K562 (cell line): Measurements from ENCODE around the gene NXN. TPM values are rescaled to one million over a fixed set of nuclear protein-coding genes. Genes with fewer than 3 reads are reported as not detected.

Experiments used
- KLF6 ChIP-seq: fragments of 250-450 bp; sonication (Bioruptor Pico); IDR thresholded peaks from 2 replicates; pipeline ENCODE4 v1.4.0; 2020; ENCODE audit warnings: mild to moderate bottlenecking, moderate library complexity, borderline replicate concordance
- NFRKB ChIP-seq: fragments of 450-650 bp; IDR thresholded peaks from 2 replicates; pipeline ENCODE4 v1.6.1; 2016; ENCODE audit warnings: low read depth
- polyA plus RNA-seq, 8 experiments: library from polyadenylated mRNA; depleted of rRNA in 4 of 8; stranded (reverse) in 5 of 8; unstranded in 3 of 8; fragments of >200 nt; fragmentation: Nextera tagmentation in 2 of 8; fragmentation: Illumina TruSeq in 1 of 8; extraction: Ambion mirVana in 2 of 8; extraction: Trizol in 1 of 8; gene quantifications; 2 replicates each; pipeline versions ENCODE4 v1.2.1 to v1.2.3, GENCODE V29; 2011 to 2014; ENCODE audit warnings: inconsistent platforms in 1 of 8, missing spikeins in 1 of 8
- total RNA-seq, 7 experiments: library from RNA; depleted of rRNA in 6 of 7; stranded (reverse); fragments of >200 nt in 6 of 7; fragmentation: Illumina TruSeq in 2 of 7; extraction: Trizol in 2 of 7; gene quantifications; 2 replicates each; pipeline versions ENCODE4 v1.2.1 to v1.2.3, GENCODE V29; 2011 to 2021; ENCODE audit warnings: low replicate concordance in 1 of 7
- TF ChIP-seq, protein P1 (sequence below), 2 experiments: fragments of 450-650 bp; IDR thresholded peaks; 2 replicates each; pipeline ENCODE4 v1.6.1; 2018; ENCODE audit warnings: mild to moderate bottlenecking in 2 of 2, low read depth in 1 of 2; ENCODE audit not compliant: partially characterized antibody in 2 of 2
- TF ChIP-seq, protein P2 (sequence below): fragments of 250-450 bp; sonication (Bioruptor Pico); IDR thresholded peaks from 2 replicates; pipeline ENCODE4 v1.5.0; 2021

NXN gene
- total and polyA plus RNA-seq, 9 of the 15 experiments (the other 6 are each of a cell fraction or from before 2014, with no cell fraction given) = 0.08 to 0.39 (median 0.29) TPM; not detected in 5

DNA sequence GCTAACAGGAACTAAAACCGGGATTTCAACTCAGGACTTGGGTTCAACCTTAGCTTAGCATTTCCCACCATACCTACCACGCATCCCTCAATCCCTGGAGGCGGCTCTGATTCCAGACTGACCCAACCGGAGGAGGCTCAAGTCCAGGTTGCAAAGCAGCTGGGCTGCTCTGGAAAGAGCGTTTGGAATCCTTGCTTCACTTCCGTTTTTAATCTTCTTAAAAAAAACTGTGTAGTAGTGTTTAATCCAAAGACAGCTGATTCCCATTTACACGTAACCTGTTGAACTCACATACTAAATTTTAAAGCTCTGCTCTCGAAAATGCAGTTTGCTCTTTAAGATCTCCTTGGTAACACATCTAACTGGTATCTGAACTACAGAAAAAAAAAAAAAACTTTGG is 50.0 kb downstream of the NXN start (continued):
- TF ChIP-seq, protein P1, sequence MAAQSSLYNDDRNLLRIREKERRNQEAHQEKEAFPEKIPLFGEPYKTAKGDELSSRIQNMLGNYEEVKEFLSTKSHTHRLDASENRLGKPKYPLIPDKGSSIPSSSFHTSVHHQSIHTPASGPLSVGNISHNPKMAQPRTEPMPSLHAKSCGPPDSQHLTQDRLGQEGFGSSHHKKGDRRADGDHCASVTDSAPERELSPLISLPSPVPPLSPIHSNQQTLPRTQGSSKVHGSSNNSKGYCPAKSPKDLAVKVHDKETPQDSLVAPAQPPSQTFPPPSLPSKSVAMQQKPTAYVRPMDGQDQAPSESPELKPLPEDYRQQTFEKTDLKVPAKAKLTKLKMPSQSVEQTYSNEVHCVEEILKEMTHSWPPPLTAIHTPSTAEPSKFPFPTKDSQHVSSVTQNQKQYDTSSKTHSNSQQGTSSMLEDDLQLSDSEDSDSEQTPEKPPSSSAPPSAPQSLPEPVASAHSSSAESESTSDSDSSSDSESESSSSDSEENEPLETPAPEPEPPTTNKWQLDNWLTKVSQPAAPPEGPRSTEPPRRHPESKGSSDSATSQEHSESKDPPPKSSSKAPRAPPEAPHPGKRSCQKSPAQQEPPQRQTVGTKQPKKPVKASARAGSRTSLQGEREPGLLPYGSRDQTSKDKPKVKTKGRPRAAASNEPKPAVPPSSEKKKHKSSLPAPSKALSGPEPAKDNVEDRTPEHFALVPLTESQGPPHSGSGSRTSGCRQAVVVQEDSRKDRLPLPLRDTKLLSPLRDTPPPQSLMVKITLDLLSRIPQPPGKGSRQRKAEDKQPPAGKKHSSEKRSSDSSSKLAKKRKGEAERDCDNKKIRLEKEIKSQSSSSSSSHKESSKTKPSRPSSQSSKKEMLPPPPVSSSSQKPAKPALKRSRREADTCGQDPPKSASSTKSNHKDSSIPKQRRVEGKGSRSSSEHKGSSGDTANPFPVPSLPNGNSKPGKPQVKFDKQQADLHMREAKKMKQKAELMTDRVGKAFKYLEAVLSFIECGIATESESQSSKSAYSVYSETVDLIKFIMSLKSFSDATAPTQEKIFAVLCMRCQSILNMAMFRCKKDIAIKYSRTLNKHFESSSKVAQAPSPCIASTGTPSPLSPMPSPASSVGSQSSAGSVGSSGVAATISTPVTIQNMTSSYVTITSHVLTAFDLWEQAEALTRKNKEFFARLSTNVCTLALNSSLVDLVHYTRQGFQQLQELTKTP (IDR thresholded peaks at IDR 0.05; ENCODE audit: low read depth in 1 of 2, partially characterized antibody in 2 of 2) = no peak
- TF ChIP-seq NFRKB = no peak
- TF ChIP-seq KLF6 (CRISPR knock-in tag) = no peak
- TF ChIP-seq, protein P2, sequence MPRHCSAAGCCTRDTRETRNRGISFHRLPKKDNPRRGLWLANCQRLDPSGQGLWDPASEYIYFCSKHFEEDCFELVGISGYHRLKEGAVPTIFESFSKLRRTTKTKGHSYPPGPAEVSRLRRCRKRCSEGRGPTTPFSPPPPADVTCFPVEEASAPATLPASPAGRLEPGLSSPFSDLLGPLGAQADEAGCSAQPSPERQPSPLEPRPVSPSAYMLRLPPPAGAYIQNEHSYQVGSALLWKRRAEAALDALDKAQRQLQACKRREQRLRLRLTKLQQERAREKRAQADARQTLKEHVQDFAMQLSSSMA = no peak
